ENCODE results near the gene MYMK. TPM values are rescaled to one million over a fixed set of nuclear protein-coding genes. Genes with fewer than 3 reads are reported as not detected.
A peak's percentile ranks its signal among the peaks of the same experiment; 100 is the strongest.

The MYMK gene
- total RNA-seq, 1 experiment from 2014 or later = not detected

GRCh38 chr9:133478851-133479711, 45.7 kb downstream of the MYMK start, which contains the start of gene SLC2A6:
Gene SLC2A6, minus strand, starts transcription at chr9:133479099. Its CDS starts 40 bp downstream, at chr9:133479059.
- DNase-seq (ENCODE audit: low read depth, low spot score) (no peak), ATAC-seq (peak; percentile 99)
- Histone ChIP-seq H3K9me3 (ENCODE audit: control insufficient read depth in 1 of 2, insufficient read depth in 1 of 2, low read depth in 1 of 2, low read length in 2 of 2) (no peaks in the 10 kb centered on the region), H3K36me3 (ENCODE audit: control insufficient read depth in 1 of 2, insufficient read depth in 2 of 2, low read length in 2 of 2) (no peaks in the 10 kb centered on the region), H3K4me2 (ENCODE audit: low read length) (peak within 1 kb of the TSS; percentile 98), H4K20me1 (ENCODE audit: insufficient read depth) (no peaks in the 10 kb centered on the region), H2AFZ (ENCODE audit: low read depth, low read length, poor library complexity, severe bottlenecking) (peak within 1 kb of the TSS; percentile 40), H3K9ac (ENCODE audit: low read length) (peak within 1 kb of the TSS; percentile 75), H3K27ac (ENCODE audit: low read depth, low read length) (peak within 1 kb of the TSS; percentile 59; the same call in 1 of the 2 replicates), H3K4me3 (replicated peaks in 1 of 2; ENCODE audit: low read depth in 1 of 2, low read length in 2 of 2) (peak within 1 kb of the TSS; percentile 68 to 83), H3K27me3 (ENCODE audit: insufficient read depth, low read length) (no peaks in the 10 kb centered on the region), H3K79me2 (ENCODE audit: insufficient read depth, low read length) (peaks cover 6% of the 10 kb centered on the region; the same call in 1 of the 2 replicates), H3K4me1 (ENCODE audit: control insufficient read depth in 1 of 2, insufficient read depth in 2 of 2, low read length in 2 of 2) (peaks cover 13 to 21% of the 10 kb centered on the region in 2 experiments; a peak in 3 of 4 replicates), H3K9me2 (ENCODE audit: insufficient read depth) (no peaks in the 10 kb centered on the region)
- POLR2A ChIA-PET = interaction anchor here (1.0 kb wide), 1 partner anchor 102 kb away, joined by 3 read pairs; no protein-coding TSS in a partner anchor
- CTCF ChIA-PET = interaction anchor here (0.9 kb wide), 2 partner anchors 82 to 293 kb away, joined by 3 to 4 read pairs; no protein-coding TSS in a partner anchor
- no TSS peak for BruUV-seq (replicated peaks)
- RAD21 ChIA-PET (ENCODE audit: low non-redundant PET in 1 of 2, low total read pairs in 2 of 2, uncharacterized antibody in 2 of 2, unreplicated experiment in 2 of 2) = interaction anchor here in 1 of 2 experiments (0.6 kb wide), 1 partner anchor 29 kb away, joined by 4 read pairs; no protein-coding TSS in a partner anchor
- intact Hi-C loops (cut with micrococcal nuclease) = no loop called here
- peak; percentile 79 for TF ChIP-seq MAX (IDR thresholded peaks at IDR 0.05)
- peak; percentile 64; the same call in 1 of the 2 replicates for TF ChIP-seq SIN3A (IDR thresholded peaks at IDR 0.05; ENCODE audit: low read depth)
- no peak for TF ChIP-seq JUND (IDR thresholded peaks at IDR 0.05)
- no peak for TF ChIP-seq EZH2phosphoT487 (IDR thresholded peaks at IDR 0.05; ENCODE audit: borderline replicate concordance)
- no peak for TF ChIP-seq SRF (IDR thresholded peaks at IDR 0.05; ENCODE audit: low read depth)
- TF ChIP-seq SP1 (IDR thresholded peaks at IDR 0.05; ENCODE audit: low read depth) = peak; percentile 19; the same call in 1 of the 2 replicates
- peak; percentile 66; the same call in 1 of the 2 replicates for TF ChIP-seq ZFX (IDR thresholded peaks at IDR 0.05)
- TF ChIP-seq POLR2A (IDR thresholded peaks at IDR 0.05; ENCODE audit: borderline replicate concordance, extremely low read depth, insufficient read depth, insufficient read length) = peak; percentile 54
- no peak for TF ChIP-seq RAD21 (IDR thresholded peaks at IDR 0.05; ENCODE audit: low read depth)
- TF ChIP-seq CBX3 (IDR thresholded peaks at IDR 0.05; ENCODE audit: low read depth) = no peak
- TF ChIP-seq POLR2AphosphoS5 (IDR thresholded peaks at IDR 0.05; ENCODE audit: low read depth, low read length) = peak; percentile 85

Measured in HCT116 (cell line).